Measurements from ENCODE around the gene VPS25.

DNA sequence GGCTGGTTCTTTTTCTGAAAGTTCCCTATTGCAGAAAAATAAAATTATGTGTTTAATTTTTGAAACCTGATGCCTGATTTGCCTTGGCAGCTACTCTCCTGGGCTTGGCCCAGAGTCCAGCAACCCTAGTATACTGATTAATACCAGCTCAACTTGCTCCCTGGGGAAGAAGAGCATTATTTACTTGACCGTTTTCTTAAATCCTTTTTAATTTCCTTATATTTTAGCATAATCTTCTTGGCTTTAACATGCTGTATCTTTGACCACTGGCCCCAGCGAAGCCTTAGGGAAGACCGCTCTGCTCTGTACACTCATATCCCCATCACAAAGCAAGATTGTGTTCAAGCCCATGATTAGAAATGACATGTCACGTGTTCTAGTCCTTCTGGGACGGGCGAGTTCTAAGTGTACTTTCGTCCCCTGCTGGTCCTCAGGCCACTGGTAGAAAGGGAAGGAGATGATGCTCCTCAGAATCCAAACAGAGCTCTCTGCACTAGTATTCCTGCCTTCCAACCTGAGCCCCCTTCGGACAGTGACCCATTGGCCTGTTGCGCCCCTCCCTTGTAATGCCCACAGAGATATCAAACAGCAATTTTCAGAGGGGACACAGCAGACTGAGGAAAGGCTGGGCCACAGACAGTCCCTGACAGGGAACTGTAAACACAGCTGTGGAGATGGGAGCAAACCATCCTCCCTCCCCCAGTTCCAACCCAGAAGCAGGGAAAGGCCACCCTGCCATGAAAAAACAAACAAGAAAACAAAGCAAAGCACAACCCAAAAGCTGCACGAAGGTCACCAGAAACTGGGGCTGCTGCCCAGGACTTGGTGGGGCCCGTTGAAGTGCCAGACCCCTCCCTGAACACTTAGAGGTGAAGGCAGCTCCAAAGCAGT is 24.1 kb upstream of the VPS25 start:
- TF ChIP-seq, protein P1, sequence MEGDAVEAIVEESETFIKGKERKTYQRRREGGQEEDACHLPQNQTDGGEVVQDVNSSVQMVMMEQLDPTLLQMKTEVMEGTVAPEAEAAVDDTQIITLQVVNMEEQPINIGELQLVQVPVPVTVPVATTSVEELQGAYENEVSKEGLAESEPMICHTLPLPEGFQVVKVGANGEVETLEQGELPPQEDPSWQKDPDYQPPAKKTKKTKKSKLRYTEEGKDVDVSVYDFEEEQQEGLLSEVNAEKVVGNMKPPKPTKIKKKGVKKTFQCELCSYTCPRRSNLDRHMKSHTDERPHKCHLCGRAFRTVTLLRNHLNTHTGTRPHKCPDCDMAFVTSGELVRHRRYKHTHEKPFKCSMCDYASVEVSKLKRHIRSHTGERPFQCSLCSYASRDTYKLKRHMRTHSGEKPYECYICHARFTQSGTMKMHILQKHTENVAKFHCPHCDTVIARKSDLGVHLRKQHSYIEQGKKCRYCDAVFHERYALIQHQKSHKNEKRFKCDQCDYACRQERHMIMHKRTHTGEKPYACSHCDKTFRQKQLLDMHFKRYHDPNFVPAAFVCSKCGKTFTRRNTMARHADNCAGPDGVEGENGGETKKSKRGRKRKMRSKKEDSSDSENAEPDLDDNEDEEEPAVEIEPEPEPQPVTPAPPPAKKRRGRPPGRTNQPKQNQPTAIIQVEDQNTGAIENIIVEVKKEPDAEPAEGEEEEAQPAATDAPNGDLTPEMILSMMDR (IDR thresholded peaks at IDR 0.05) = no peak
- TF ChIP-seq POLR2A (IDR thresholded peaks at IDR 0.05) = no peak

All from thyroid gland (tissue), 4 donors.